ENCODE measurements around the gene IGSF3.

GRCh38 chr1:116680752-116681151 is 13.2 kb upstream of the IGSF3 start:
- TF ChIP-seq CTCF (conservative IDR thresholded peaks at IDR 0.05): no peak
- TF ChIP-seq EZH2 (IDR thresholded peaks at IDR 0.05; ENCODE audit: low read depth): no peak
